LNCaP clone FGC (cell line): ENCODE results near the gene SMAD3.

Experiments
- DNase-seq: peaks from one replicate; pipeline ENCODE4 v3.0.0-alpha.2; 2011; ENCODE audit warnings: low read depth
- H3K4me3 ChIP-seq: 2 replicates; pipeline ENCODE4 v1.5.1; 2011; ENCODE audit warnings: mild to moderate bottlenecking, low read depth, low read length, control low read depth
- TF ChIP-seq, protein P1 (sequence below): IDR thresholded peaks from 2 replicates; pipeline ENCODE4 v1.5.1; 2012; ENCODE audit warnings: mild to moderate bottlenecking; ENCODE audit not compliant: control insufficient read depth, insufficient read depth; ENCODE audit errors: extremely low read depth

SMAD3 gene

DNA sequence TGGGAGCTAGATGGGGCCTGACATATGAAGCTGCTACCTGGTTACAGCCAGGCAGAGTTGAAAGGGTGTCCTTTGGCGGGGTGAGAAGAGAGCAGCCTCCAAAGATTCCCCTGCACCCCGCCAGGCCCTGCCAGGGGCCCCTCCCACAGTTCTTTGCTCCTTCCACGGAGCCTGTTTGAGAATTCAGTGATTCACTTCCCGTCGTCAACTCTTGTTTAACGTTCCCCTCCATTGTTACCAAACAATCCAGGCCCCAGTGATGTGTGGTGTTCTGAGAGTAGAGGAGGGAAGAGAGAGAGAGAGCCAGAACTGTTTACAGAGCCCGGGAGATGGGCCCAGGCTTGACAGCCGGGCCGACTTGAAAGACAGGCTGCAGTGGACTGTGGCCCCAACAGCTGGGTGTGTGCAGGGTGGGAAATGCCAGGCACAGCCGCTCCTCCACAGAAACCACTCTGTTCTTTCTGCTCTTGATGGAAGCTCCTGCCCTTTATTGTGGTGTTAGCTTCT lies 81.5 kb downstream of the SMAD3 start:
- DNase-seq, result peak; percentile 64
- H3K4me3 ChIP-seq, result no peak overlapping the region

GRCh38 chr15:67147396-67147949 lies 82.1 kb downstream of the SMAD3 start:
- TF ChIP-seq, protein P1, sequence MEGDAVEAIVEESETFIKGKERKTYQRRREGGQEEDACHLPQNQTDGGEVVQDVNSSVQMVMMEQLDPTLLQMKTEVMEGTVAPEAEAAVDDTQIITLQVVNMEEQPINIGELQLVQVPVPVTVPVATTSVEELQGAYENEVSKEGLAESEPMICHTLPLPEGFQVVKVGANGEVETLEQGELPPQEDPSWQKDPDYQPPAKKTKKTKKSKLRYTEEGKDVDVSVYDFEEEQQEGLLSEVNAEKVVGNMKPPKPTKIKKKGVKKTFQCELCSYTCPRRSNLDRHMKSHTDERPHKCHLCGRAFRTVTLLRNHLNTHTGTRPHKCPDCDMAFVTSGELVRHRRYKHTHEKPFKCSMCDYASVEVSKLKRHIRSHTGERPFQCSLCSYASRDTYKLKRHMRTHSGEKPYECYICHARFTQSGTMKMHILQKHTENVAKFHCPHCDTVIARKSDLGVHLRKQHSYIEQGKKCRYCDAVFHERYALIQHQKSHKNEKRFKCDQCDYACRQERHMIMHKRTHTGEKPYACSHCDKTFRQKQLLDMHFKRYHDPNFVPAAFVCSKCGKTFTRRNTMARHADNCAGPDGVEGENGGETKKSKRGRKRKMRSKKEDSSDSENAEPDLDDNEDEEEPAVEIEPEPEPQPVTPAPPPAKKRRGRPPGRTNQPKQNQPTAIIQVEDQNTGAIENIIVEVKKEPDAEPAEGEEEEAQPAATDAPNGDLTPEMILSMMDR, result no peak
- no peak for DNase-seq
- H3K4me3 ChIP-seq, result no peak overlapping the region

More for the DNA sequence above, 81.5 kb downstream of the SMAD3 start:
- TF ChIP-seq, protein P1, result no peak

- TF ChIP-seq, protein P1, result no peak
- peak; percentile 98 for DNase-seq
- H3K4me3 ChIP-seq, result no peak overlapping the region
These were observed 82.8 kb downstream of the SMAD3 start for GRCh38 chr15:67148196-67148701.

DNA sequence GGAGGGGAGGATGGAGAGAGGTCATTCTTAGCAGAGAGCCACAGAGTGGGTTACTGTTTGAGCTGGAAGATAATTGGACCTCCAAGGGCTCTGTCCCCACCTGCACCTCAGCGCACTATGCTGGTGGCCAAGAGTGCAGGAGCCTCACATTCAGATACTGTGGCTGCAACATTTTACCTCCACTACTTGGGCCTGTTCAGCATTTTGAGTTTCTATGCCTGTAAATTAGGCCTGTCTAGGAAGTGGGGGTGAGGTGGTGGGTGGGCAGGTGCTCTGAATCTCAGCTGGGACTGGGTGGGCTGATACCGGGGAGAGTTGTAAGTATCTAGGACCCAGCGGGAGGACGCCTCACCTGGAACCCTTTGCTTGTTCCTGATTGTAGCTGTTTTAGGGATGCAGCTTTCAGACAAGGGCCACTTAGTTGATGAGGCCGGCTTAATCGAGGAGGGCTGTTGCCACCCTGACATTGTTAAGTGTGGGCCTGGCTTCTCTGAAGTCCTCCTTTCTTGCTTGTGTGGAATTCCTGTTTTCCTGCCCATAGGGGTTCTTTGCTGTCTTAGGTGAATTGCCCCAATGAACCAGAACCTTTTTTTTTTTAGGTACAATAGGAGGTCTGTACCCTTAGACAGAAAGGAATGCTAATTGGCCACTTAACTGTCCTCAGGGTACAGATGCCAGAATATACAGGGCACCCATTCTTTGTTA lies 83.8 kb downstream of the SMAD3 start:
- 0 out of 2 replicates have a peak overlapping the region, but pooled peaks have one; percentile 12 for H3K4me3 ChIP-seq
- TF ChIP-seq, protein P1, result no peak

GRCh38 chr15:67149773-67150022 lies 84.3 kb downstream of the SMAD3 start:
- DNase-seq, result no peak
- H3K4me3 ChIP-seq, result no peak overlapping the region

More for the DNA sequence above, 83.8 kb downstream of the SMAD3 start:
- no peak for DNase-seq

DNA sequence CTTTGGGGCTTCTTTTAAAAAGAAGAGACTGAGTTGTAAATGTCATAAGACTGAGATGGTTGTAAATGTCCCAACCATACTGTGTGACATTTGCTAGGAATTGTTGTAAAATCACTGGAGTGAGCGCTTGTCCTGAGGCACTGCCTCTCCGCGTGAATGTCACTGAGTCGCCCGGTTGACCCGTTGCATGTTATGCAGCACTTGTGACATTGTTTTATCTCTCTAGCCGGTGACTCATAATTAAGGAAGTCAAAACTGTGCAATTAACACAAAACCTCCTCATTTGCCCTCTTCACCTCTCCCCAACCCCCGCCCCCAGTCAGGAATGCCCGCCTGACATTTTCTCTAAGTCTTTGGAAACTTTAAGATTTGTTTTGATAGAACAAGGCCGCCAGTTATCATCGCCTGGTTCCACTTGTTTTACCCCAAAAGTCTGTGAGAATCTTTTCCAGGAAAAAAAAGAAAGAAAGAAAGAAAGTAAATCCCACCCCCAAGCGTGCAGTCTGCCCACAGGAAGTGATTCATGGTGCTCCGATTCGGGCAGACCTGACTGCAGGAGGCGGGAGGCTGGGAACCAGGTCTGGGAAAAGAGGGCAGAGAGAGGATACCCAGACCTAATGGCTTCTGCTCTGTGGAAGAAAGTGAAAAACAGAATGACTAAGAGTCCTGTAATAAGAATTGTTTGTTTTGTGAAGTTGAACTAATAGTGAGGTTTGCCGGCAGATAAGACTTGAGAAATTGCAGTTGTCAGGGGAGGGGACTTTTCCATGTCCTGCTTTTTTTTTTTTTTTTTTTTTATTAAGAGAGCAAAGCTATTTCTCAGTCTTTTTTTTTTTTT lies 84.8 kb downstream of the SMAD3 start:
- no peak overlapping the region for H3K4me3 ChIP-seq
- TF ChIP-seq, protein P1, result no peak
- no peak for DNase-seq

More at GRCh38 chr15:67149773-67150022, 84.3 kb downstream of the SMAD3 start:
- TF ChIP-seq, protein P1, result no peak
